ENCODE results near the gene ZNF512. TPM values are rescaled to one million over a fixed set of nuclear protein-coding genes. Genes with fewer than 3 reads are reported as not detected.

ZNF512 gene
- total and polyA plus RNA-seq, 9 of the 15 experiments (the other 6 are each of a cell fraction or from before 2014, with no cell fraction given), result 24.7 to 101 (median 65.9) TPM

GRCh38 chr2:27549303-27549702 is 33.5 kb upstream of the ZNF512 start (continued):
- TF ChIP-seq ZMIZ1 (IDR thresholded peaks at IDR 0.05; ENCODE audit: low read depth in 2 of 2, low read length in 2 of 2), result no peak
- TF ChIP-seq, protein P1, sequence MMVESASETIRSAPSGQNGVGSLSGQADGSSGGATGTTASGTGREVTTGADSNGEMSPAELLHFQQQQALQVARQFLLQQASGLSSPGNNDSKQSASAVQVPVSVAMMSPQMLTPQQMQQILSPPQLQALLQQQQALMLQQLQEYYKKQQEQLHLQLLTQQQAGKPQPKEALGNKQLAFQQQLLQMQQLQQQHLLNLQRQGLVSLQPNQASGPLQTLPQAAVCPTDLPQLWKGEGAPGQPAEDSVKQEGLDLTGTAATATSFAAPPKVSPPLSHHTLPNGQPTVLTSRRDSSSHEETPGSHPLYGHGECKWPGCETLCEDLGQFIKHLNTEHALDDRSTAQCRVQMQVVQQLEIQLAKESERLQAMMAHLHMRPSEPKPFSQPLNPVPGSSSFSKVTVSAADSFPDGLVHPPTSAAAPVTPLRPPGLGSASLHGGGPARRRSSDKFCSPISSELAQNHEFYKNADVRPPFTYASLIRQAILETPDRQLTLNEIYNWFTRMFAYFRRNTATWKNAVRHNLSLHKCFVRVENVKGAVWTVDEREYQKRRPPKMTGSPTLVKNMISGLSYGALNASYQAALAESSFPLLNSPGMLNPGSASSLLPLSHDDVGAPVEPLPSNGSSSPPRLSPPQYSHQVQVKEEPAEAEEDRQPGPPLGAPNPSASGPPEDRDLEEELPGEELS (CRISPR knock-in tag; IDR thresholded peaks at IDR 0.05; ENCODE audit: borderline replicate concordance), result no peak
- TF ChIP-seq MTA2 (IDR thresholded peaks at IDR 0.05; ENCODE audit: low read depth), result no peak
- no peak for TF ChIP-seq USF2 (CRISPR knock-in tag; IDR thresholded peaks at IDR 0.05)
- no peak for TF ChIP-seq RBM25 (IDR thresholded peaks at IDR 0.05; ENCODE audit: low read depth, low read length, severe bottlenecking)
- no peak for TF ChIP-seq ZNF12 (CRISPR knock-in tag; IDR thresholded peaks at IDR 0.05)
- no peak for TF ChIP-seq XRCC4 (IDR thresholded peaks at IDR 0.05; ENCODE audit: extremely low read depth, insufficient read depth, insufficient read length)

All from K562 (cell line).